Esophagus muscularis mucosa (tissue), 4 donors: ENCODE measurements around the gene CHAD. TPM values are rescaled to one million over a fixed set of nuclear protein-coding genes. Genes with fewer than 3 reads are reported as not detected.

Experiments used
- DNase-seq: peaks from one replicate; pipeline ENCODE4 v3.0.0-alpha.2; 2017; ENCODE audit errors: extremely low spot score
- H3K27ac ChIP-seq, 4 donors: fragments of 200-600 bp; sonication (generic); replicated peaks in 1 of 4; 1 replicate in 3 of 4; 2 replicates in 1 of 4; pipeline ENCODE4 v1.5.1; 2016 to 2019; ENCODE audit warnings: mild to moderate bottlenecking in 1 of 4
- H3K27me3 ChIP-seq, 4 donors: fragments of 200-600 bp; sonication (generic); one replicate each; pipeline versions ENCODE4 v1.5.1 to v1.6.0; 2016 to 2019
- H3K36me3 ChIP-seq, 4 donors: fragments of 200-600 bp; sonication (generic); one replicate each; pipeline ENCODE4 v1.5.1; 2016 to 2019
- H3K4me1 ChIP-seq, 4 donors: fragments of 200-600 bp; sonication (generic); one replicate each; pipeline ENCODE4 v1.5.1; 2016 to 2019
- H3K4me3 ChIP-seq, 4 donors: fragments of 200-600 bp; sonication (generic); 1 replicate in 2 of 4; 2 replicates in 2 of 4; pipeline ENCODE4 v1.5.1; 2016 to 2019; ENCODE audit warnings: mild to moderate bottlenecking in 4 of 4, moderate library complexity in 1 of 4
- H3K9me3 ChIP-seq, 4 donors: fragments of 200-600 bp; sonication (generic); 1 replicate in 3 of 4; 2 replicates in 1 of 4; pipeline ENCODE4 v1.5.1; 2016 to 2019
- CTCF ChIP-seq, 3 experiments: fragments of 200-600 bp in 2 of 3; fragments of 450-650 bp in 1 of 3; sonication (generic) in 2 of 3; IDR thresholded peaks; one replicate each; pipeline ENCODE4 v1.5.1; 2017 to 2019; ENCODE audit warnings: antibody characterized with exemption in 3 of 3, mild to moderate bottlenecking in 2 of 3, moderate library complexity in 1 of 3
- EP300 ChIP-seq: sonication (generic); formaldehyde crosslinking; IDR thresholded peaks from one replicate; pipeline ENCODE4 v1.6.1; 2017; ENCODE audit warnings: antibody characterized with exemption
- POLR2A ChIP-seq: fragments of 450-650 bp; IDR thresholded peaks from one replicate; pipeline ENCODE4 v1.6.1; 2017; ENCODE audit warnings: antibody characterized with exemption, moderate library complexity, mild to moderate bottlenecking, low read depth
- POLR2AphosphoS5 ChIP-seq, 2 donors: sonication (generic); formaldehyde crosslinking; IDR thresholded peaks; one replicate each; pipeline ENCODE4 v1.6.1; 2017; ENCODE audit warnings: antibody characterized with exemption in 2 of 2
- WGBS: methylation state at CpG from one replicate; pipeline ENCODE4 v1.1.5; 2018; 5-methylcytosine and 5-hydroxymethylcytosine counted together
- intact Hi-C: fragments of 100-400 bp; cut with DNase I; formaldehyde crosslinking; loops from one replicate; pipeline ENCODE4 v1.15.1; 2023
- total RNA-seq, 4 donors: library from RNA; depleted of rRNA; stranded (reverse); fragments of >200 nt; gene quantifications; one replicate each; pipeline versions ENCODE4 v1.1.0 to v1.2.1, GENCODE V29; 2016

The CHAD gene
- total RNA-seq, 4 donors from 2014 or later, result not detected

GRCh38 chr17:50414808-50415207 lies 53.9 kb downstream of the CHAD start:
- intact Hi-C loops, result no loop called here
- no peak for TF ChIP-seq EP300
- no peak for TF ChIP-seq POLR2AphosphoS5 (IDR thresholded peaks at IDR 0.05)
- TF ChIP-seq CTCF (IDR thresholded peaks at IDR 0.05), result no peak
- TF ChIP-seq POLR2A, result no peak
- WGBS, result 81% methylated on average over 3 of the region's 3 CpGs

More at GRCh38 chr17:50414808-50415207, 53.9 kb downstream of the CHAD start:
- Histone ChIP-seq H3K4me3 (no peak overlapping the region), H3K36me3 (no peaks in the 10 kb centered on the region), H3K4me1 (no peaks in the 10 kb centered on the region), H3K27me3 (no peaks in the 10 kb centered on the region), H3K9me3 (no peaks in the 10 kb centered on the region), H3K27ac (no peak overlapping the region)
- no peak for DNase-seq

Other genes starting within 250 kb of the CHAD start
- gene TMEM92, start 194.4 kb downstream of the CHAD start, total RNA-seq, result under 1 TPM in 1 of 4 donors, not detected in 3; 0.80 TPM
- 10 to 100 TPM; 12.8 to 29.8 (median 26.0) TPM for gene XYLT2, start 122.8 kb downstream of the CHAD start, total RNA-seq
- gene MRPL27, start 95.7 kb downstream of the CHAD start, total RNA-seq, result 10 to 100 TPM; 33.6 to 58.8 (median 48.1) TPM
- gene EME1, start 95.7 kb downstream of the CHAD start, total RNA-seq, result not detected
- gene LRRC59, start 71.4 kb downstream of the CHAD start, total RNA-seq, result 10 to 100 TPM; 41.1 to 68.1 (median 62.1) TPM
- gene ACSF2, start 42.7 kb downstream of the CHAD start, total RNA-seq, result 1 to 10 TPM; 6.0 to 9.6 (median 8.1) TPM
- gene RSAD1, start 10.0 kb upstream of the CHAD start, total RNA-seq, result 10 to 100 TPM; 12.9 to 24.6 (median 16.1) TPM
- 1 to 10 TPM in 2 of 4 donors, under 1 TPM in 1, not detected in 1; 0.33 to 1.6 (median 1.2) TPM for gene MYCBPAP, start 39.6 kb upstream of the CHAD start, total RNA-seq
- gene EPN3, start 63.9 kb upstream of the CHAD start, total RNA-seq, result not detected
- gene SPATA20, start 78.3 kb upstream of the CHAD start, total RNA-seq, result 10 to 100 TPM; 44.1 to 64.4 (median 54.6) TPM
- under 1 TPM in 3 of 4 donors, not detected in 1; 0.39 to 0.63 (median 0.50) TPM for gene CACNA1G, start 91.8 kb upstream of the CHAD start, total RNA-seq
- gene ABCC3, start 166.0 kb upstream of the CHAD start, total RNA-seq, result 1 to 10 TPM in 3 of 4 donors, under 1 TPM in 1; 0.50 to 2.9 (median 1.9) TPM
- gene ANKRD40, start 239.0 kb upstream of the CHAD start, total RNA-seq, result 10 to 100 TPM; 73.1 to 96.2 (median 87.4) TPM